AG04450 (cell line): ENCODE data around the gene SPATS2L. TPM values are rescaled to one million over a fixed set of nuclear protein-coding genes. Genes with fewer than 3 reads are reported as not detected.
A peak's percentile ranks its signal among the peaks of the same experiment; 100 is the strongest.

Source experiments
- CTCF ChIA-PET: fragments of 300-600, 350-600 bp; formaldehyde crosslinking; extraction: SDS; loops from one replicate; lab custom pipeline; 2022; ENCODE audit warnings: antibody characterized with exemption, inconsistent platforms; lab: Charles Lee
- POLR2A ChIA-PET: fragments of 350-600 bp; formaldehyde crosslinking; extraction: SDS; loops from one replicate; lab custom pipeline; 2021; ENCODE audit warnings: antibody characterized with exemption, inconsistent platforms; lab: Yijun Ruan, JAX
- DNase-seq: peaks from one replicate; pipeline ENCODE4 v3.0.0-alpha.2; 2011; ENCODE audit warnings: low read depth, low spot score
- H3K27ac ChIP-seq: one replicate; pipeline ENCODE4 v1.5.1; 2012; ENCODE audit warnings: low read depth, low read length, control low read depth
- H3K27me3 ChIP-seq: one replicate; pipeline ENCODE4 v1.6.0; 2012; ENCODE audit warnings: low read length; ENCODE audit not compliant: control insufficient read depth, insufficient read depth
- H3K4me3 ChIP-seq: 2 replicates; pipeline ENCODE4 v1.5.1; 2011; ENCODE audit warnings: mild to moderate bottlenecking, low read depth, low read length, control low read depth
- H3K9me3 ChIP-seq: 2 replicates; pipeline ENCODE4 v1.5.1; 2012; ENCODE audit warnings: low read length; ENCODE audit not compliant: control insufficient read depth, insufficient read depth
- polyA plus RNA-seq: library from polyadenylated mRNA; depleted of rRNA; stranded (reverse); fragments of >200 nt; gene quantifications from 2 replicates; pipeline ENCODE4 v1.2.3, GENCODE V29; 2011
- TF ChIP-seq, protein P1 (sequence below): IDR thresholded peaks from 2 replicates; pipeline ENCODE4 v1.5.1; 2011; ENCODE audit warnings: low read depth, low read length, control low read depth, inconsistent platforms

The SPATS2L gene
- polyA plus RNA-seq, 1 experiment = 361 TPM

DNA sequence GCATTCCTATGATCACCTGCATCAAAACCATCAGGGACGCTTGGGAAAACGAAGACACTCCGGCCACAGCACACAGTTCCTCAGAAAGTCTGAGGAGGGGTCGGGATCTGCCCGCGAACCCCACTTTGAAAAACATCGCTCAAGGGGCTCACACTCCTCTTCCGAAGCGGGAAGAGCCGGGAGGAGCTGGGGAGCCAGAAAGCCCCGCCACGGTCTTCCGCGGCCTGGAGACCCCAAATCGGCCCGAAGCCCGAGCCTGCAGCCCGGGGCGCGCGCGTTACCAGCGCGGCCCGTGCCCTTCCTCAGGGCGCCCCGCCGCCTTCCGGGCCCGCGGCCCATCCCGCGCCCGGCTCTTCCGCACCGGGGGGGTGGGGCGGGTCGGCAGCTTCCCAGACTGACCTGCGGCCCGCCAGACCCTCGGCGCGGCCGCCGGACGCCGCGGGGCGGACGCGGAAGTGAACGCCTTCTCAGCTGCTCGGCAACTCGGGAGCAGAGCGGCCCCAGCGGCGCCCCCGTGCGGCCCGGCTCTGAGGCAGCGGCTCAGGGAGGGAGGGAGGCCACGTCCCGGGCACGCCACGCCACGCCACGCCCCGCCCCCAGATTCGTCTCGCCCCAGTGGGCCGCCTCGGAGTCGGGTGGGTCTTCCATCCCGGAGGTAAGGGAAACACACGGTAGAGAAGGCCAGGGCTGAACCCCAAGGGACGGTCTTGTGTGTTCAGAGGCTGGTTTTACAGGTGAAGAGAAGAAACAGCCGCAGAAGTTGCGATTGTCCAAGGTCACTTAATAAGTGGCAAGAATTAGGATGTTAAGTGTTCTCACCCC is 203.3 kb downstream of the SPATS2L start, which contains the start of gene KCTD18:
Gene KCTD18, minus strand, starts transcription at position 457 of the 822 bp plus-strand sequence. CDS start 3,052 bp downstream, outside the sequence.
- H3K27me3 ChIP-seq = peaks cover 8% of the 10 kb centered on the region
- peak within 1 kb of the TSS; percentile 42 for H3K27ac ChIP-seq
- TF ChIP-seq, protein P1, sequence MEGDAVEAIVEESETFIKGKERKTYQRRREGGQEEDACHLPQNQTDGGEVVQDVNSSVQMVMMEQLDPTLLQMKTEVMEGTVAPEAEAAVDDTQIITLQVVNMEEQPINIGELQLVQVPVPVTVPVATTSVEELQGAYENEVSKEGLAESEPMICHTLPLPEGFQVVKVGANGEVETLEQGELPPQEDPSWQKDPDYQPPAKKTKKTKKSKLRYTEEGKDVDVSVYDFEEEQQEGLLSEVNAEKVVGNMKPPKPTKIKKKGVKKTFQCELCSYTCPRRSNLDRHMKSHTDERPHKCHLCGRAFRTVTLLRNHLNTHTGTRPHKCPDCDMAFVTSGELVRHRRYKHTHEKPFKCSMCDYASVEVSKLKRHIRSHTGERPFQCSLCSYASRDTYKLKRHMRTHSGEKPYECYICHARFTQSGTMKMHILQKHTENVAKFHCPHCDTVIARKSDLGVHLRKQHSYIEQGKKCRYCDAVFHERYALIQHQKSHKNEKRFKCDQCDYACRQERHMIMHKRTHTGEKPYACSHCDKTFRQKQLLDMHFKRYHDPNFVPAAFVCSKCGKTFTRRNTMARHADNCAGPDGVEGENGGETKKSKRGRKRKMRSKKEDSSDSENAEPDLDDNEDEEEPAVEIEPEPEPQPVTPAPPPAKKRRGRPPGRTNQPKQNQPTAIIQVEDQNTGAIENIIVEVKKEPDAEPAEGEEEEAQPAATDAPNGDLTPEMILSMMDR = peak; percentile 70
- POLR2A ChIA-PET = interaction anchor here (0.9 to 1.3 kb wide), 2 partner anchors 16 to 24 kb away, joined by 3 read pairs; no protein-coding TSS in a partner anchor
- CTCF ChIA-PET = interaction anchor here (0.6 to 2.0 kb wide), 19 partner anchors 8 to 535 kb away, joined by 3 to 13 read pairs (median 4); partner anchors contain the start of gene SGO2
- no peaks in the 10 kb centered on the region for H3K9me3 ChIP-seq
- peak; percentile 33 for DNase-seq
- peak within 1 kb of the TSS; percentile 76 for H3K4me3 ChIP-seq

DNA sequence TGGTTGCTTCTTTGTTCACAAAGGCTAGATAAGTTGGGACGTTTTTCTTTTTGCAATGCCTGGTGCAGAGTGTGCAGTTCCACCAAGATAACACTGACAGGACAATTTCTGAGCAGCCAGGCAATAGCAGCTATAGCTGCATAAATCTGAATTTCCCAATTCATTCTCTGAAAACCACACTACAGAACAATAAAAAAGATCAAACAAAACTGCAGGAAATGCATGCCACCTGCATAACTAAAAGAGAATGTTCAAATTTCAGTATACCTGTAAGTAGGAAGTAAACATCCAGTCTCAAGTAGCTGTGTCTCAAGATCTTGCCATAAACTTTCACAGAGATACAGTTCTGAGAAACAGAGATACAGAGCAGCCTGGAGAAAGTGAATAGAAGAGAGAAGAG is 208.7 kb downstream of the SPATS2L start:
- Histone ChIP-seq H3K9me3 (no peaks in the 10 kb centered on the region), H3K27me3 (peaks cover 8% of the 10 kb centered on the region), H3K4me3 (no peak overlapping the region), H3K27ac (no peak overlapping the region)
- no peak for DNase-seq
- ChIA-PET CTCF (no interaction called here), POLR2A (no interaction called here)
- TF ChIP-seq, protein P1 = no peak

DNA sequence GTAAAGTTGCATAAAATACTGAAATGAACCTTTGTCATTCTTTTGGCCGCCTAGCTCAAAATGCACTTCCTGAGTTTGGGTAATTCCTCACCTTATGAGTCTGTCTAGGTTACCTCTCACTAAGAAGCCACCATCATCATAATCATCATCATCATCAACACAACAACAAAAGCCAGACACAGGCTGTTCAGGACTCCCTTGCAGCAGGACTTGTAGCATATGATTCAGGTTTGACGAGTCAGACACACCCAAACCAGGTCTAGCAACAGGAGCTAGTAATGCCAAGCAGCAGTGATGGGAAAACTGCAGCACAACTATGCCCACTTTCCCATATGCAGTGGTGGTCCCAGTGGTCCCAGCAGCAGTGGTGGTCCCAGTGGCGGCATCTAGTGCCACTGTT is 216.7 kb downstream of the SPATS2L start:
- no peak for DNase-seq
- Histone ChIP-seq H3K4me3 (no peak overlapping the region), H3K27ac (no peak overlapping the region), H3K27me3 (peaks cover 5% of the 10 kb centered on the region), H3K9me3 (no peaks in the 10 kb centered on the region)
- ChIA-PET CTCF (interaction anchor here (1.4 kb wide), 1 partner anchor 549 kb away, joined by 3 read pairs; no protein-coding TSS in a partner anchor), POLR2A (no interaction called here)
- TF ChIP-seq, protein P1 = no peak

DNA sequence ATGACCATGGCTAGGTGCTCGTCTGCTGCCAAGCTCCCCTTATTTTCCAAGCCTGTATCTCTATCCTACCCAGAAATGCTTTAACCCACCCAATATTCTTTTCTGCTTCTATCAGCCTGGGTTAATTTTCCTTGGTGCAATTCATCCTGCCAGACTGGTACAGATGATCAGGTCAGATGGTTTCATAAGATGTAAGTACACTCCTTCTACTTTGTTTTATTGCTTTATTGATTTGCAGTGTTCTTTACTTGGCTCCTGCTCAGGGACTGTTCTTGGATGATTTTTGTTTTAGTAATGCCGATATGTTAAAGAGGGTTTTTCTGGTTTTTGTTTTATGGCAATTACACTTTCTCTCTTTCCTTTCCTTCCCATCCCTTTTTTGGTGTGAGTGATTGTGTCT is 217.1 kb downstream of the SPATS2L start:
- TF ChIP-seq, protein P1 = no peak
- DNase-seq = no peak
- no peaks in the 10 kb centered on the region for H3K9me3 ChIP-seq
- H3K27me3 ChIP-seq = peaks cover 5% of the 10 kb centered on the region
- no peak overlapping the region for H3K4me3 ChIP-seq
- ChIA-PET CTCF (interaction anchor here (0.6 to 1.4 kb wide), 2 partner anchors 14 to 550 kb away, joined by 3 read pairs; partner anchors contain the start of gene KCTD18), POLR2A (no interaction called here)
- H3K27ac ChIP-seq = no peak overlapping the region

DNA sequence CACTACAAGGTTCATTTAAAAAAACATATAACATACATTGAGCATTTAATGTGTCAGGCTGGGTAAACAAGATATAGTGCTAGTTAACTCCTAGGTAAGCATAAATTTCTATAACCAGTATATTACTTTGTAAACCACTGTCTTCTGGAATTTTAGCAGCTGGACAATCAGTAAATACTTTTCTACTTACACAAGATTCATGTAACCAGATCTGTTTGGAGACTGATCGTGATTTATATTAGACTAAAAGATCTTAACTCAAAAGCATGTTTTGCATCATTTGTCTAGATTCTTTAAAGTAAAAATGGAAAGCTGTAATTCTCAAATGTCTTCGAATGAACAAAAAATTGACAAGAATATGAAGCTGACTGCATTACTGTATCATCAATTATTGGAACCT is 218.6 kb downstream of the SPATS2L start:
- peaks cover 5% of the 10 kb centered on the region for H3K27me3 ChIP-seq
- ChIA-PET CTCF (interaction anchor here (0.9 to 2.0 kb wide), 3 partner anchors 15 to 552 kb away, joined by 3 to 10 read pairs (median 8); partner anchors contain the start of genes AOX1 and KCTD18), POLR2A (interaction anchor here (0.6 kb wide), 1 partner anchor 76 kb away, joined by 3 read pairs; no protein-coding TSS in a partner anchor)
- peak; percentile 11 for DNase-seq
- H3K27ac ChIP-seq = no peak overlapping the region
- no peaks in the 10 kb centered on the region for H3K9me3 ChIP-seq
- TF ChIP-seq, protein P1 = no peak
- no peak overlapping the region for H3K4me3 ChIP-seq
